ENCODE results near the gene CTRB1.

The CTRB1 gene

DNA sequence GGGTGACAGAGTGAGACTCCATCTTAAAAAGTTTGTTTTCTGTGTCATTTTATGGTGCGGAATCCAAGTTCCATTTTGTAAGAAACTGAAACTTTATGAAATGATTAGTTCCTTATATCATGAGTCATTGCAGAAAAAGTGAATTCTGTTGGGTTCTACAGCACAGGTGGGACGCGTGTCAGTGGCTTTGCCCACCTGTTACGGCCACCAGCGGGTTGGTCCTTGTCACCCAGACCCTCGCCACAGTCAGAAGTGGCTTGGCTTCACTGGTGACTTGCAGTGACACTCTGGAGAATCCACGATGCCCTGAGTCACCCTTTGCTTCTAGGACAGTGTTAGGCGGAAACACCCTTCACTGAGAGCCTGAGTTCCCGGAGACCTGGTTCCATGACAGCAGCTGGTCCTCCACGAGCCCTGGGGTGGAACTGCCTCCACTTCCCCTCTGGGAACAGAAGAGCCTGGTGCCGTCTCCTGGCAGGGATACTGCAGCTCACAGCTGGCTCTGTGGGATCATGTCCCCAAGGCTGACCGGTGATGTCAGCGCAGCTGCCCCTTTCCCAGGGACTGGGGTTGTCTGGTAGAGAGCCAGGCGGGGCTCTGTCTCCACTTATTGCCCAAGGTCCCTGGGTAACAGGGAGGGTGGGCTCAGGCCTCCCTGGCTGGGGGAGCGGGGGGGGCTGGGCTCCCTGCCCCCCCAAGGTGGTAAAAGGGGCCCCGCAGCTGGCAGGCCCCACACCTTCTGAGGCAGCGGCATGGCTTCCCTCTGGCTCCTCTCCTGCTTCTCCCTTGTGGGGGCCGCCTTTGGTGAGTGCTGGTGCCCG is at the start of gene CTRB1:
CTRB1 (plus strand) TSS at position 733 of the 821 bp plus-strand sequence; CDS start at position 753, 20 bp downstream.
- no peak for DNase-seq (ENCODE audit: low read depth in 2 of 2)

DNA sequence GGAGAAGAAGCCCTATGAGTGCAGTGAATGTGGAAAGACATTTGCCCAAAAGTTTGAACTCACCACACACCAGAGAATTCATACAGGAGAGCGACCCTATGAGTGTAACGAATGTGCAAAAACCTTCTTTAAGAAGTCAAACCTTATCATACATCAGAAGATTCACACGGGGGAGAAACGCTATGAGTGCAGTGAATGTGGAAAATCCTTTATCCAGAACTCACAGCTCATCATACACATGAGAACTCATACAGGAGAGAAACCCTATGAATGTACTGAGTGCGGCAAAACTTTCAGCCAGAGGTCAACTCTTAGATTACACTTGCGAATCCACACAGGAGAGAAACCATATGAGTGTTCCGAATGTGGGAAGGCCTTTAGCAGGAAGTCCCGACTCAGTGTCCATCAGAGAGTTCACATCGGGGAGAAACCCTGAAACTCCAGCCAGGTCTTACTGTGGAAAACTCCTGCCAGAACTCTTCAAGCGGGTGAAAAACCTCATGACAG is 48.8 kb upstream of the CTRB1 start:
- no peak for DNase-seq (ENCODE audit: low read depth in 2 of 2)

DNA sequence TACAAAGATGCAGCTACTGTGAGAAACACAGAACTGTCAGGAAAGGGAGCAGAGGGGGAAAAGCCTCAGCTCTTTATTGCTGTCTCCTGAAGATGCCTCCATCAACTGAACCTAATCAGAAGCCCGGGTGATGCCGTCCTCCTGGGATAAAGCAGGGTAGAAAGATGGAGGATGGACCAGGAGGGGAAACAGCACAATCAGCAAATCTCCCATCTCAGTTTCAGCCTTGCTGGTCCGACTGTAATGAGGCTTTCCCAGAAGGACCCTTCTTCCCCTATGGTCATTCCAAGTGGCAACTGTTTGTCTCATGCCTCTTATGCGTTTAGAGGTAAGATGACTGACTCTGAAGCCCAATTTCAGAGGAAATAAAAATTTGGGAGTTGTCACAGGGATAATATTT is 46.2 kb upstream of the CTRB1 start:
- no peak for DNase-seq (ENCODE audit: low read depth in 2 of 2)

DNA sequence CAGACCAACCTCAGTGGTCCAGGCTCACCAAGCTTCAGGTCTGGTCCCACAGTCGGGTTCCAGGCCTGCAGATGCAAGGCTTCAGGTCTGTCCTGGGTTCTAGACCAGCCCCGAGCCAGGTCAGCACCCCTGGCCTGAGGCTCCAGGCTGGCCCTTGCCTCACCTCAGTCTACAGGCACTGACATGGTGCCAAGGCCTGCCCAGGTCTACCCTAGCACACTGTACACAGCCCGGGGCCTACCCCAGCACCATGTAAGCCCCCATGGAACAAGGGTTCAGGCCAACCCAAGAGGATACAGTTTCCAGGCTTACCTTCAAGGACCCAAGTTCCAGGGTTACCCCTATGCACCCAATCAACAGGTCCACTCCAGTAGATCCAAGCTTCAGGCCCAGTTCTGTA is 43.7 kb upstream of the CTRB1 start:
- no peak for DNase-seq (ENCODE audit: low read depth in 2 of 2)

DNA sequence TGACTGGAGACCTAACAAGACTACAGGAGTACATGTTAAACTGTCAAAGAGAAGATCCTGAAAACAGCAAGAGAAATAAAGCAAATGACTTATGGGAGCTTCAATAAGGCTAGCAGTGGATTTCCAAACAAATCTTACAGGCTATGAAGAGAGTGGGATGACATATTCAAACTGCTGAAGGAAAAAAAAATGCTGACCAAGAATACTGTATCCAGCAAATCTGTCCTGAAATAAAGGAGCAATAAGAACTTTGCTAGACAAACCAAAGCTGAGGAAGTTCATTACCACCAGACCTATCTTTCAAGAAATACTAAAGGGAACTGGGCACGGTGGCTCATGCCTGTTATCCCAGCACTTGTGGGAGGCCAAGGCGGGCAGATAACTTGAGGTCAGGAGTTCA is 41.9 kb upstream of the CTRB1 start:
- DNase-seq (ENCODE audit: low read depth in 2 of 2) = no peak

DNA sequence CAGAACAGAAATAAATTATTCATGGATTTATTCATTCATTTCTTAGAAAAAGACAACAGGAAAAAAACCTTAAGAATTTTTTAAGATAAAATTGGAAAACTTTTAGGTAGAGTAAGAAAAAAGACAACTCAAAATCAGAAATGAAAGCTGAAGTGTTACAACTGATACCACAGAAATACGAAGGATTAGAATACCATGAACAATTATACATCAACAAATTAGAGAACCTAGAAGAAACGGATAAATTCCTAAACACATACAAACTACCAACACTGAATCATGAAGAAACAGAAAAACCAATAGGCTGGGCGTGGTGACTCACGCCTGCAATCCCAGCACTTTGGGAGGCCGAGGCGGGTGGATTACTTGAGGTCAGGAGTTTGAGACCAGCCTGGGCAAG is 39.6 kb upstream of the CTRB1 start:
- no peak for DNase-seq (ENCODE audit: low read depth in 2 of 2)

DNA sequence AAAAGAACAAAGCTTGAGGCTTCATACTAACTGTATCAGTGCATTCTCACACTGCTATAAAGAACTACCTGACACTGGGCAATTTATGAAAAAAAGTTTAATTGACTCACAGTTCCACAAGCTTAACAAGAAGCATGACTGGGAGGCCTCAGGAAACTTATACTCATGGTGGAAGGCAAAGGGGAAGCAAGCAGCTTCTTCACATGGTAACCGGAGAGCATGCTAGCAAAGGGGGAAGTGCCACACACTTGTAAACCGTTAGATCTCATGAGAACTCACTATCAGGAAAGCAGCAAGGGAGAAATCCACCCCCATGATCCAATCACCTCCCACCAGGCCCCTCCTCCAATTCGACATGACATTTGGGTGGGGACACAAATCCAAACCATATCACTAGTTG is 37.2 kb upstream of the CTRB1 start:
- DNase-seq (ENCODE audit: low read depth in 2 of 2) = no peak

DNA sequence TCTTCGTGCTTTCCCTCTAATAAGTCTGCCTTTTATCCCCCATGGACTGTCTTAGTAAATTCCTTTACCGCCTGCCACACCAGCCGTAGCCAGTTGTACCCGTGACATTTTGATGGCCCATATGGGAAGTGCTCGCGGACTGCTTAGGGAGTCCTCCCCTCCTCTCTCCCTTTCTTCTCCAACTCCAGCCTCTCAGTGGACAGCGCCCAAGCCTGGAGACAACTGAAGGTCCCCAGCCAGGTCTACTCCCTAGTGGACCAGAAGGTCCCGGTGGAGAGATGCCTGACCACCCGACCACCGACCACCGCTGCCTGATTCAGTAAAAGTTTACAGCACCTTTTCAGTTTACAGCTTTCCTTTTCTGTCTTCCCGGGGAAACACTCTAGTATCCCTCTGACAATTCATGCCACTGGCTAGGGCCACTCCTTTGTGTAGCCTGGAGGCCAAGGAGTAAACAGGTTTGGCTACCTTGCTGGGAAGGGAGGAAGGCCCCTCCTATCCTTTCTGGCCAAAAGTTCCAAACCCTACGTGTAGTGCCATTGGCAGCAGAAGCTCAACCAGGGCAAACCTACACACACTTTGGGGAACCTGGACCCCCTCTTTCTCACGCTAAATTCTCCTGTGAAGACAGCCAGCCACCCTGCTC is 29.8 kb upstream of the CTRB1 start:
- DNase-seq (ENCODE audit: low read depth in 2 of 2) = no peak

DNA sequence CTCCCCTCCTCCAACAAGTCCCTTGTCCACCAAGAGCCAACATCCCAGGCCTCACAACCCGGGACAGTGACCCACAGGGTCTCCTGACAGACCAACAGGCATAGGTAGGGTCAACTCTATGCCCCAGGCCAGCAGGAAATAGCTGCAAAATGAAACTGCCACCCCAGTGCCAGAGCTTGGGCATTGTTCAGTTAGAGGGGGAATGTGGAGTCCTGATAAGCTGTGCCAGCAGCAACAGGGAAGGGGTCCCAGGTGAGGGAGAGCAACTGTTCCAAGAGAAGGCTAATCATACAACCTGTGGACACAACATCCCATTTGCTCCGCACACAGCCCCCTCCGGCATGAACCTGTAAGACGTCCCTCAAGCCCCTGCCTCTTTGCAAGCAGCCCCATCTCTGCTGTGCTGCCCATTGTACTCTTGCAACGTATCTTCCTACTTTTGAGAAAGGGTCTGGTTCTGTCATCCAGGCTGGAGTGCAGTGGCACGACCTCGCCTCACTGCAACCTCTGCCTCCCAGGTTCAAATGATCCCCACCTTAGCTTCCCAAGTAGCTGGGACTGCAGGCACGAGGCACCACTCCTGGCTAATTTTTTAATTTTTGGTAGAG is 29.0 kb upstream of the CTRB1 start:
- no peak for DNase-seq (ENCODE audit: low read depth in 2 of 2)

DNA sequence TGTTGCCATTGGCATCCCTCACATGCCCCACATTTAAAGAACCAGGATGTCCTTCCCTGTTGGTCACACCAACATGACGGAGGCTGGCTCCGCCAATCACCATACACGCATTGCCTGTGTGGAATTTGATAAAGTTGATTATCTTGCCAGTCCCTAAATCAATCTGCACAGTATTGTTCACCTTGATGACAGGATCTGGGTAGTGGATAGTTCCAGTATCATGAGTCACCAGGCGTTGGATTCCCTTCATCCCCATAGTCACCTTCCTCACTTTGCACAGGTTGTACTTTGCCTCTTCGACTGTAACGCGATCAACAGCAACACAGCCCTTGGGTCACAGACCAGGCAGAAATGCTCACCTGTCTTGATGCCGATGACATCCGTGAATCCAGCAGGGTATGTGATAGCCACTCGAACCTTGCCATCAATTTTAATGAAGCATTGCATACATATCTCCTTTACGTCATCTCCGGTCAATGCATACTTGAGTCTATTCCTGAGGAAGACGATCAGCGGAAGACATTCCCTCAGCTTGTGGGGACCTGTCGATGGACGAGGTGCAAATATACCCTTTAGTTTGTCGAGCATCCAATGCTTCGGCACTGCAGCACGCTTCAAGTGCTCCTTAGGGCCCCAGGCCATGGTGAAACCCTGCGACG is 26.1 kb upstream of the CTRB1 start:
- no peak for DNase-seq (ENCODE audit: low read depth in 2 of 2)

DNA sequence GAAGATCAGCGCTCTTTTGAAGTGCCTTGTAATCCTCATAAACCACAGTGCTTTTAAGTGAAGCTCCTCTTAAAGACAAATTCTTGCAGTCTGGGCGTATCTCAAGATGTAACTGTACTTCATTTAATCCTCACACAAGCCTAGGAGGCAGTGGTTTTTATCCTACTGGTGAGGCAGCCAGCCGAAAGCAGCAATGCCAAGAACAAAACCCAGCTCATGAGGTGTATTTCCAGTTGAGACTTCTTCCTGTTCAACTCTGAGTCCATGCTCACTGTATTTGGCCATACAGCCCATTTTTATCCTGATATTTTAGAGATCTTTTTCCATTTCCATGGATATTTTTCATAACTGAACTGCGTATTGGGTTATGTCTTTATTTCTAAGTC is 25.5 kb upstream of the CTRB1 start:
- no peak for DNase-seq (ENCODE audit: low read depth in 2 of 2)

DNA sequence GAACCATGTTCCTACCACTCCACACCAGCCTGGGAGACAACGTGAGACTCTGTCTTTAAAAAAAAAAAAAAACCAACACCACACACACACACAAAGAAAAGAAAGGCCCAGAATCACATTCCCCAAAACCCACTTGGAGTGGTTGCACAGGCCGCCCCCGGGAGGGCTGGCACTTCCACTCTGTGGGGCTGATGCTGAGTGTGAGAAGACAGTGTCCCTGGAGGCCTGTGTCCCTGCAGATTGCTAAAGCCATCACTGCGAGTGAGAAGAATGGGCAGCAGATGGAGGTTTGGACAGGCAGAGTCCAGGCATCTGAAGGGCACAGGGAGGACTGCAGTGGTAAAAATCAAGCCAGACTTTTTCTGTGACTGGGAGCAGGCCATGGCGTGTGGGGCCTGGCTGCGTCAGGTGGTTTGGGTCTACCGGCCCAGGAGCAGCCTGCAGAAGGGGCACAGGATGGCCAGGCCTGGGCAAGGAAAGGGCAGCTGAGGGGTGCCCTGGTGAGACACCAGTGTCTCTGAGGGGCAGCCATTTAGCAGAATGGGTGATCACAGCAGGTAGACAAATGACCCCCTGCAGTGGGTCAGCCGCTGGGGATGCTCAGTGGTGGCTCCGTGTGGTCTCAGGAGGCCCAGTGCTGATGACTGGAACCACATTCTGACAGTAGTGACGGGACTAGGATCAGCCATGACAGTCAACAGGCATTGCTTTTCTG is 24.9 kb upstream of the CTRB1 start:
- no peak for DNase-seq (ENCODE audit: low read depth in 2 of 2)

DNA sequence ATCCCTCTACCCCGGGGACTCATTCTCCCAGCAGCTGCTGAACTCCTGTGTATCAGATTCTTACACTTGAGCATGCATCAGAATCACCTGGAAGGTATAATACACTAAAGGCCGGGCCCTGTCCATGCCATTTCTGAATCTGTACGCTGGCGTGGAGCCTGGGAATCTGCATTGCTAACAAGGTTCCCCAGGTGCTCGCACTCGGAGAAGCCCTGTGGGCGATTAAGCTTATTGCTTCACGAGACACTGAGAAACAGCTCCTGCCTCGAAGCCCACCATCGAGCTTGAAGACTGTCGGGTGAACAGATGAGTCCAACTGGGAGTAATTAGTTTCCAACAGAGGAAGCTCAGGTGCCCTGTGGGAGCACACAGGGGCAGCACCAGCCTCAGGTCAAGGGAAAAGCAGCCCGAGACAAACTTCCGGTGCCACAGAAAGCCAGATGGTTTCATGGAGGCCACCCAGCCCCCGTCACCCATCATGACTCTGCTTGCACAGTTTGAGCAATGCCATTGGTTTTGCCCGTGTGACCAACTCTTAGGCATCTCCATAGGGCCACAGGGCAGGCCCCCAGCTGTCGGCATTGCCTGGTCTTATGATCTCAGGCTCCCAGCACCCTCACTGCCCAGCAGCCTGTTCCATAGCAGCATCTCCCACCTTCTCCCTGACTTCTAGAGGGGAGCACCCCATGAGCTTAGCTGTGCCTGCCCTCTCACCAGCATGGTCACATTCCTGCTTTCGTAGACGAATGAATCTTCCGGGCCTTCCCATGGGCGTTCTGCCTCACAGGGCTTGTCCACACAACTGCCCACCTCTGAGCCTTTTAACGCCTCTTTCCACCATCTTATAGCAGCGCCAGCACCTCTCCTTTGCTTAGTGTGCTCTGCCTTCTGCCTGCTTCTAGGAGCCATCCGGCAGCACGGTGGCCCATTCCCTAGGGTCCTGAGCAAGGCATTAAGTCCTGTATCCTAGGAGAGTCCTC is 22.7 kb upstream of the CTRB1 start:
- DNase-seq (ENCODE audit: low read depth in 2 of 2) = no peak

DNA sequence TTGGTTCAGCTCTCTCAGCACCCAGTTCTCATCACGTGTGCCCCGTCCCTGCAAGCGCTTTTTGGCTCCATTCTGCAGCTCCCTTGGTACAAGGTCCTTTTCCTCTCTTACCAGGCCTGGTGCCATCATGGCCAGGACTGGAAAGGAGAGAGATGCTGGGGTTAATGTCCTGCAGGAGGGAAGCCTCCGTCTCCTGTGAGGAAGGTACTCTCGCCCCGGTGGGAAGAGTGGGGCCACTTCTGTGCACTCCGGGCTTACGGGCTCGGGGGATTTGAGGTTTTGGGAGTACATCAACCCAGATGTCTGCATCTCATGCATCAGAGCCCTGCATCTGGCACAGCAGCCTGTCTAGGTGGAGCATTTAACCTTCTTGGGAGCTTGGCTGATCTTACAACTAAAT is 22.0 kb upstream of the CTRB1 start:
- no peak for DNase-seq (ENCODE audit: low read depth in 2 of 2)

DNA sequence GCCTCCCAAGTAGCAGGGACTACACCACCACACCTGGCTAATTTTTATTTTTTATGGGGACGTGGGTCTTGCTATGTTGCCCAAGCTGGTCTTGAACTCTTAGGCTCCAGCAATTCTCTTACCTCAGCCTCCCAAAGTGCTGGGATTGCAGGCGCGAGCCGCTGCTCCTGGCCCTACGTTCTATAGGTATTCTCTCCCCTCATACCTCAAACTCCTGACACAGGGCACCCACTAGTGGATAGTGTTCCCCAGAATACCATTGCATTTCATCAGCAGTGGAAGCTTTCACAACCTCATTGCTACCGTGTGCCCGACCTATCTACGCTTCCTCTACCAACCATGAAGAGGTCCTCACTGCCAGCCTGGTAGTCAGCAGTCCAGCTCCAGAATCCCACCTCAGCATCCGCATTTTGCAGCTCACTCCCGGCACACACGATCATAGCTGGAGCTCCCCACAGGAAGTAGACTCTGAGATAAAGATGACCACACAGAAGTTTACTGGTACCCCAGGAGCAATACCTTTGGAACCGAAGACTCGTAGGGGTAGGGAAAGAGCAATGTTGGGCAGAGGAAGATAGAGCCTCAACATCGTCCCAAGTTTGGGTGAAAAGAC is 21.2 kb upstream of the CTRB1 start:
- DNase-seq (ENCODE audit: low read depth in 2 of 2) = no peak

DNA sequence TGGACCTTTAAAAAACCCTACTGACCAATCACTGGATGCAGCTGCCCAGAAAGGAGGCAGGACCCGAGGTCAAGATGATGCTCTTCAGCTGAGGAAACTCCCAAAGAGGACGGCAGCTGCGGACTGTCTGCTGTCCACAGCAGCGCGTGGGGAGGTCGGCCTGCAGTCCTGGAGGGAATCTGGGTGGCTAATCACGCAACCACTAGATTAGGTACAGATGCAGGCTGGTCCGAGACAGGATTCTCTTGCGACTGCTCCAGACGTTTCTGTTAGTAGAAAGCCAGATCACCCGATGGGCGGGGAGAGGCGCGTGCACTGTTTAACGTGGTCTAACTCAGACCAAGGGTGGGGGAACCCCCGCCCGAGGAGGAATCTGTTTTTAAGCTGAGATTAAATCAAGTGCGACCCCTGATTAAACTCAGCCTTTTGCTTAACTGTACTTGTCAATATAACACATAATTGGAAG is 20.6 kb upstream of the CTRB1 start:
- no peak for DNase-seq (ENCODE audit: low read depth in 2 of 2)

DNA sequence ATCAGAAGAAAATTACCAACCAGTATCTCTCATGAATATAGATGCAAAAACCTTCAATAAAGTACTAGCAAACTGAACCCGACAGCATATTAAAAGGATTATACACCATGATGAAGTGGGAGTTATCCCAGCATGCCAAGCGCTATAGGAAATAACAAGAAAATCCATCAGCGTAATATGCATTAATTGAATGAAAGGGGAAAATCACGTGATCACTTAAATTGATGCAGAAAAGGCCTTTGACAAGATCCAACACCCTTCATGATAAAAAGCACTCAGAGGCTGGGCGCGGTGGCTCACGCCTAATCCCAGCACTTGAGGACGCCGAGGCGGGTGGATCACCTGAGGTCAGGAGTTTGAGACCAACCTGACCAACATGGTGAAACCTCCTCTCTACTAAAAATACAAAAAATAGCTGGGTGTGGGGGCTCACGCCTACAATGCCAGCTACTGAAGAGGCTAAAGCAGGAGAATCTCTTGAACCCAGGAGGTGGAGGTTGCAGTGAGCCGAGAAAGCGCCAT is 16.7 kb upstream of the CTRB1 start:
- no peak for DNase-seq (ENCODE audit: low read depth in 2 of 2)

DNA sequence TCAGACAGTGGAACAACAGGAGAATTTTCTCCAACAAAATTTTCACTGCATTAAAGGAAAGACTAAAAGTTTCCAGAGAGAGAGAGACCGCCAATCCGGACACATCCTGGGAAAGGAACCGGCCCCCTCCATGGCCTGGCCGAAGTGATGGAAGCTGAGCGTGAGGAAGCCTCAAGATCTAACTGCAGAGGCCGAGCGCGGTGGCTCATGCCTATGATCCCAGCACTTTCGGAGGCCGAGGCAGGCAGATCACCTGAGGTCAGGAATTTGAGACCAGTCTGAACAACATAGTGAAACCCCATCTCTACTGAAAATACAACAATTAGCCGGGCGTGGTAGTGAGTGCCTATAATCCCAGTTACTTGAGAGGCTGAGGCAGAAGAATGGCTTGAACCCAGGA is 15.7 kb upstream of the CTRB1 start:
- DNase-seq (ENCODE audit: low read depth in 2 of 2) = no peak

DNA sequence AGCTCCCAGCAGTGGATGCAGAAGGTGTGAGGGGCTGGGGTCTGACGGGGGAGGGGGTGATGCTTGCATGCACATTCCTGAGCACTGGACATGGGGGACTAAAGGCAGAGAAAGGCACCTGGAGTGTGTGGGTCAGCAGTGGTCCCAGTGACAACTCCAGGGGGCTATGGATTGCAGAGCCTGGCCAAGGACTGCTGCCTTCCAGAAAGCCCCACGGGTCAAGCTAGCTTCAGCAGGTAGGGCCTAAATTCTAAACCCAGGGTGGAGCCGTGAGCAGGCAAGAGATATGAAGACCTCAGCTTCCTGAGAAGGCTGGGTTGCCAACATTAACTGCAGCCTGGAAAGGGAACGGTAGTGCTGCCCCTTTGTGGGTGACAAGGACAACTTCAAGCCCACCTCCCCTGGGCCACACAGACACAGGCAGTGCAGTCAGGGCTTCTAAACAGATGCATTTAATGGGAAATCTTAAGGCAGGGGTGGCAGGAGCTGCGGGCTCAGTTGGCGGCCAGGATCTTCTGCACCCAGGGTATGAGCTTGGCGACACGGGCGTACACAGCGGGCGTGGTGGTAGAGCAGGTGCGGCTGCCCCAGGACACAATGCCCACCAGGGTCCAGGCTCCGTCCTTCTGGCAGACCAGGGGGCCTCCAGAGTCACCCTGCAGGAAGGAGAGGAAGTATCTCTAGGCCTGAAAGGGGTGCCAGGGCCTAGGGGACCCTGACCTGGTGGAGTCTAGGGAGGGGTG is 14.9 kb upstream of the CTRB1 start:
- DNase-seq (ENCODE audit: low read depth in 2 of 2) = no peak

All from stimulated activated CD8-positive, alpha-beta memory T cell treated with anti-CD3 and anti-CD28 coated beads, Interleukin-15, amount 100 ng/mL, for 4 hours (primary cell).